OCI-LY3 (cell line): ENCODE data around the gene ARMC2.

Source experiments
- H2AFZ ChIP-seq: fragments of 200-600, 300-600 bp; shearing (Covaris generic); 2 replicates; pipeline ENCODE4 v1.6.0; 2014; ENCODE audit warnings: antibody characterized with exemption, low read depth, low read length
- H3K27ac ChIP-seq: fragments of 200-600, 300-600 bp; sonication (generic); 2 replicates; pipeline ENCODE4 v1.5.1; 2014; ENCODE audit warnings: mild to moderate bottlenecking, low read length, moderate library complexity, mixed read lengths
- H3K27me3 ChIP-seq: fragments of 200-600, 300-600 bp; sonication (generic); 2 replicates; pipeline ENCODE4 v1.6.1; 2014; ENCODE audit warnings: low read depth, low read length, mixed read lengths
- H3K36me3 ChIP-seq: fragments of 200-600, 300-600 bp; sonication (generic); replicated peaks from 2 replicates; pipeline ENCODE3; 2014; ENCODE audit warnings: low read depth, low read length, mixed read lengths
- H3K4me1 ChIP-seq: fragments of 300-600, 200-600 bp; sonication (generic); 2 replicates; pipeline ENCODE4 v1.6.1; 2014; ENCODE audit warnings: low read length, mixed read lengths
- H3K4me2 ChIP-seq: fragments of 200-600, 300-600 bp; sonication (generic); 2 replicates; pipeline ENCODE4 v1.6.1; 2014; ENCODE audit warnings: low read length, mixed read lengths
- H3K4me3 ChIP-seq: fragments of 300-600, 200-600 bp; sonication (generic); 2 replicates; pipeline ENCODE4 v1.5.1; 2014; ENCODE audit warnings: antibody characterized with exemption, mild to moderate bottlenecking, low read length, moderate library complexity
- H3K79me2 ChIP-seq: fragments of 300-600, 200-600 bp; shearing (Covaris generic); 2 replicates; pipeline ENCODE4 v1.6.1; 2014; ENCODE audit warnings: mild to moderate bottlenecking, low read length, mixed read lengths
- H3K9ac ChIP-seq: fragments of 300-600, 200-600 bp; shearing (Covaris generic); 2 replicates; pipeline ENCODE4 v1.6.0; 2014; ENCODE audit warnings: mild to moderate bottlenecking, low read length, moderate library complexity
- H3K9me3 ChIP-seq: fragments of 200-600, 300-600 bp; shearing (Covaris generic); 2 replicates; pipeline ENCODE4 v1.6.1; 2014; ENCODE audit warnings: low read length, mixed read lengths; ENCODE audit not compliant: insufficient read depth
- H4K20me1 ChIP-seq: fragments of 200-600, 300-600 bp; sonication (generic); 2 replicates; pipeline ENCODE4 v1.6.1; 2016; ENCODE audit warnings: low read length, mixed read lengths; ENCODE audit not compliant: insufficient read depth
- EZH2phosphoT487 ChIP-seq: fragments of 200-600 bp; shearing (Covaris generic); IDR thresholded peaks from 2 replicates; pipeline ENCODE4 v1.6.1; 2018; ENCODE audit warnings: antibody characterized with exemption, mixed run types, low read depth
- TF ChIP-seq, protein P1 (sequence below): fragments of 200-600, 300-600 bp; sonication (generic); IDR thresholded peaks from 2 replicates; pipeline ENCODE4 v1.5.1; 2014; ENCODE audit warnings: antibody characterized with exemption, low read length, low read depth

The ARMC2 gene

DNA sequence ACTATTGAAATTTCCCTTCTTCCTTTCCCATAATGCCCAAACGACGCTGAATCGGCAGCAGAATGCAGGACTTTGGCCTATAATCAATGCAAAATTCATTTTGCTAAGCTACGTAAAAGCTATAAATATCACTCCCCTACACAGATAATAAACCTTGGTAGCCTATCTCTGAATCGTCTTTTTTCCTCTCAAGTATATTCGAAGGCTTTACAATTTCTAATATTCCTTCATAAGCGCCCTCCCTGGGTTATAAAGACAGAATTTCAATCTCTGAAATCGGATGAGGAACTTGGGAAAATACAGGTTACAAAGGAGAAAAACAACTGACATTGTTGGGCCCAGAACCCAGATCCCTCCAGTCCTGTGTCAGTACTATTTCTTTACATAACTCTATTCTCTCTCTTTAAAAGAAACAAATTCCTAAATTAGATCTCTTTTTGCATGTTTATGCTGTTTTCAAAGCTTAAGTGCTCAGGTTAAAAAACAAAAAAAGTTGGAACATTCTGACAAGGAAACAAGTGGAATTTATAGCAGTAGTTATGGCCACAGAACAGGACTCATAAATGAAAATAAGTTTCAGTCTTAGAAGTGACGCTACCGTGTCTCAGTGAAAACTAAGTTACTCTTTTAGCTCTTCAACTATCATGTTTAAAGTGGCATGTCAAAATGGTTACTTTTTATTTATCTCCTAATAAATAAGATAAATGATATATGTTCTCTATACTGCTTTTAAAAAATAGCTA lies 161.9 kb downstream of the ARMC2 start:
- Histone ChIP-seq H3K9me3 (no peaks in the 10 kb centered on the region), H3K27ac (no peak overlapping the region), H3K27me3 (peaks cover 10% of the 10 kb centered on the region; the same call in 1 of the 2 replicates), H2AFZ (peak overlapping the region; percentile 35), H3K9ac (peak overlapping the region; percentile 44), H3K4me3 (peak overlapping the region; percentile 86), H3K79me2 (no peaks in the 10 kb centered on the region), H4K20me1 (peaks cover 6% of the 10 kb centered on the region; the same call in 1 of the 2 replicates), H3K4me1 (peaks cover 18% of the 10 kb centered on the region), H3K4me2 (peak overlapping the region; percentile 80), H3K36me3 (no peaks in the 10 kb centered on the region)
- TF ChIP-seq, protein P1, sequence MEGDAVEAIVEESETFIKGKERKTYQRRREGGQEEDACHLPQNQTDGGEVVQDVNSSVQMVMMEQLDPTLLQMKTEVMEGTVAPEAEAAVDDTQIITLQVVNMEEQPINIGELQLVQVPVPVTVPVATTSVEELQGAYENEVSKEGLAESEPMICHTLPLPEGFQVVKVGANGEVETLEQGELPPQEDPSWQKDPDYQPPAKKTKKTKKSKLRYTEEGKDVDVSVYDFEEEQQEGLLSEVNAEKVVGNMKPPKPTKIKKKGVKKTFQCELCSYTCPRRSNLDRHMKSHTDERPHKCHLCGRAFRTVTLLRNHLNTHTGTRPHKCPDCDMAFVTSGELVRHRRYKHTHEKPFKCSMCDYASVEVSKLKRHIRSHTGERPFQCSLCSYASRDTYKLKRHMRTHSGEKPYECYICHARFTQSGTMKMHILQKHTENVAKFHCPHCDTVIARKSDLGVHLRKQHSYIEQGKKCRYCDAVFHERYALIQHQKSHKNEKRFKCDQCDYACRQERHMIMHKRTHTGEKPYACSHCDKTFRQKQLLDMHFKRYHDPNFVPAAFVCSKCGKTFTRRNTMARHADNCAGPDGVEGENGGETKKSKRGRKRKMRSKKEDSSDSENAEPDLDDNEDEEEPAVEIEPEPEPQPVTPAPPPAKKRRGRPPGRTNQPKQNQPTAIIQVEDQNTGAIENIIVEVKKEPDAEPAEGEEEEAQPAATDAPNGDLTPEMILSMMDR: no peak
- TF ChIP-seq EZH2phosphoT487: no peak

- H2AFZ ChIP-seq: no peak overlapping the region
- H3K4me1 ChIP-seq: peaks cover 18% of the 10 kb centered on the region
- H3K27me3 ChIP-seq: peaks cover 10% of the 10 kb centered on the region; the same call in 1 of the 2 replicates
- no peak overlapping the region for H3K4me3 ChIP-seq
- peaks cover 6% of the 10 kb centered on the region; the same call in 1 of the 2 replicates for H4K20me1 ChIP-seq
- H3K36me3 ChIP-seq: no peaks in the 10 kb centered on the region
- no peak overlapping the region for H3K27ac ChIP-seq
- H3K9me3 ChIP-seq: no peaks in the 10 kb centered on the region
- H3K4me2 ChIP-seq: no peak overlapping the region
- H3K9ac ChIP-seq: no peak overlapping the region
- no peaks in the 10 kb centered on the region for H3K79me2 ChIP-seq
- no peak for TF ChIP-seq EZH2phosphoT487
- TF ChIP-seq, protein P1: no peak
These were observed 162.5 kb downstream of the ARMC2 start for GRCh38 chr6:109010705-109011102.

DNA sequence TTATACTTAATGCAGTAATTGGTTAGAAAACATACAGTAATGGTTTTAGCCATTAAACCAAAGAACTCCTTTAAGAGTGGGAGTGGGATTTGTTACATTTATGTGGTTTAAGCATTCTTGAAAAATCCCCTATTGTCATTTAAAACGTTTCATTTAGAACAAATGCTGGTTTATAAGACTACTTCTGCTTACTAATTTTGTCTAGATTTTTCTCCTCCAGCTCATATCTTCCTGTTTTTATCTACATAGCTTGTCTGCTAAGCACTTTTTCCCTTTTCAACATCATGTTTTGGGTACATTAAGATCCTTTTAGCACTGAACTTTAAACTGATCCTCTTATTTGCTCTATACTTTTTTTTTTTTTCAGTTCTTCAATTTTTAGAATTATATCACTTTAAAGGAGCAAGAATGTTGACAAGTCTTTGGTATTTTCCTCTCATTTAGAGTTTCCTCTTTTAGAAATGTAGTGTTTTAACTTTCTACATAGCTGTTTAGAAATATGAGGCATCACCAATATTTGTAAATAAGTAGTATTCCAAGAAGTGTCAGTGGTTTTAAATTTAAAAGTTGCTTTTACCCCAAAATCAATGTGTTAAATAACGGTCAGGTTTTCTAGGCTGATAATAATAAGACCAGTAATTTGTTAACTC lies 165.6 kb downstream of the ARMC2 start:
- Histone ChIP-seq H3K27ac (no peak overlapping the region), H2AFZ (no peak overlapping the region), H3K36me3 (no peaks in the 10 kb centered on the region), H3K9ac (no peak overlapping the region), H3K79me2 (no peaks in the 10 kb centered on the region), H3K4me2 (no peak overlapping the region), H3K4me3 (no peak overlapping the region), H4K20me1 (no peaks in the 10 kb centered on the region), H3K27me3 (peaks cover 4% of the 10 kb centered on the region; the same call in 1 of the 2 replicates), H3K9me3 (no peaks in the 10 kb centered on the region), H3K4me1 (peaks cover 5% of the 10 kb centered on the region; the same call in 1 of the 2 replicates)
- no peak for TF ChIP-seq EZH2phosphoT487
- TF ChIP-seq, protein P1: no peak

DNA sequence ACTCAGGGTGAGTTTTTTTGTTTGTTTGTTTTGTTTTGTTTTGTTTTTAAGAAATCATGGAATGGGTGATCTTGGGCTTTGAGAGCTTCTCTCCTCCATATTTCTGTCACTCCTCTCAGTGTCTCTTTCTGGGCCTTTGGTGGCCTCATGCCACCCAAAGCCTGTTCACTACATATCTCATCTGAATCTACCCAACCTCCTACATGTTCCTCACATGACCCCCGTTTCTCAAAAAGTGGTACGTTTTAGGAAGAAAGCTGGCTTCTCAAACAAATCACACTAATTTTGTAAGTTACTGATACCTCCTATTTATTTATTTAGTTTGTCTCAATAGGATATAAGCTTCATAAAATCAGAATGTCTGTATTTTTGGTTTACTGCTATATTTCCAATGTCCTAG lies 166.4 kb downstream of the ARMC2 start:
- H3K27ac ChIP-seq: no peak overlapping the region
- H3K9me3 ChIP-seq: no peaks in the 10 kb centered on the region
- TF ChIP-seq, protein P1: no peak
- no peak for TF ChIP-seq EZH2phosphoT487
- no peaks in the 10 kb centered on the region for H4K20me1 ChIP-seq
- no peak overlapping the region for H2AFZ ChIP-seq
- peaks cover 4% of the 10 kb centered on the region; the same call in 1 of the 2 replicates for H3K27me3 ChIP-seq
- no peak overlapping the region for H3K4me2 ChIP-seq
- no peak overlapping the region for H3K4me3 ChIP-seq
- peaks cover 5% of the 10 kb centered on the region; the same call in 1 of the 2 replicates for H3K4me1 ChIP-seq
- no peaks in the 10 kb centered on the region for H3K79me2 ChIP-seq
- no peaks in the 10 kb centered on the region for H3K36me3 ChIP-seq
- no peak overlapping the region for H3K9ac ChIP-seq
